Activated CD8-positive, alpha-beta T cell treated with anti-CD3 and anti-CD28 coated beads for 36 hours (primary cell): Measurements from ENCODE around the gene COL6A2. TPM values are rescaled to one million over a fixed set of nuclear protein-coding genes. Genes with fewer than 3 reads are reported as not detected.

Source experiments
- ATAC-seq: fragments of 200-7000 bp; cut with Tn5 transposase; one replicate; pipeline ENCODE4 v1.10.0; 2021; ENCODE audit warnings: mild to moderate bottlenecking, moderate library complexity
- CTCF ChIA-PET: fragments of 350-600 bp; sonication (Branson Sonifier 250); formaldehyde crosslinking; loops from one replicate; lab custom pipeline; 2021; ENCODE audit warnings: antibody characterized with exemption; lab: Charles Lee
- POLR2A ChIA-PET: fragments of 350-600 bp; sonication (Branson Sonifier 250); formaldehyde crosslinking; loops from one replicate; lab custom pipeline; 2021; ENCODE audit warnings: antibody characterized with exemption; lab: Charles Lee
- DNase-seq: peaks from one replicate; pipeline ENCODE4 v3.0.0-alpha.2; 2020
- H3K27ac Mint-ChIP-seq: one replicate; pipeline ENCODE4 v1.8.0; 2021; ENCODE audit warnings: mild to moderate bottlenecking, mixed read lengths
- H3K27me3 Mint-ChIP-seq: one replicate; pipeline ENCODE4 v1.8.0; 2021; ENCODE audit warnings: mixed read lengths
- H3K36me3 Mint-ChIP-seq: one replicate; pipeline ENCODE4 v1.8.0; 2021; ENCODE audit warnings: low read depth, mixed read lengths
- H3K4me1 Mint-ChIP-seq: one replicate; pipeline ENCODE4 v1.8.0; 2021; ENCODE audit warnings: low read depth, mixed read lengths
- H3K4me3 Mint-ChIP-seq: one replicate; pipeline ENCODE4 v1.8.0; 2021; ENCODE audit warnings: mild to moderate bottlenecking, moderate library complexity, mixed read lengths
- H3K9me3 Mint-ChIP-seq: one replicate; pipeline ENCODE4 v1.8.0; 2021; ENCODE audit warnings: mixed read lengths
- CTCF ChIP-seq: fragments of 200-600 bp; IDR thresholded peaks from one replicate; pipeline ENCODE4 v1.8.0; 2022; ENCODE audit warnings: antibody characterized with exemption, mild to moderate bottlenecking
- intact Hi-C: fragments of 100-400 bp; cut with micrococcal nuclease; formaldehyde crosslinking; loops from one replicate; pipeline ENCODE4 v1.10.0; 2022
- total RNA-seq, 2 experiments: library from RNA; stranded (reverse); gene quantifications; one replicate each; pipeline ENCODE4 v1.2.3, GENCODE V29; 2021

Gene COL6A2
- total RNA-seq, 2 experiments from 2014 or later, result 25.0 to 25.3 TPM

GRCh38 chr21:46063734-46064680, 33.9 kb upstream of the COL6A2 start:
- no peak for TF ChIP-seq CTCF
- no peak for DNase-seq
- Mint-ChIP-seq H3K36me3 (no peaks in the 10 kb centered on the region), H3K27ac (no peak overlapping the region), H3K4me3 (no peak overlapping the region), H3K4me1 (peaks cover 52% of the 10 kb centered on the region), H3K27me3 (peaks cover 14% of the 10 kb centered on the region), H3K9me3 (peaks cover 7% of the 10 kb centered on the region)
- ChIA-PET POLR2A (no interaction called here), CTCF (no interaction called here)
- ATAC-seq, result no peak
- intact Hi-C loops, result no loop called here

GRCh38 chr21:46064870-46065214, 33.1 kb upstream of the COL6A2 start:
- TF ChIP-seq CTCF, result no peak
- no peak for DNase-seq
- H3K4me3 Mint-ChIP-seq, result no peak overlapping the region
- H3K4me1 Mint-ChIP-seq, result peaks cover 44% of the 10 kb centered on the region
- intact Hi-C loops, result no loop called here
- ChIA-PET CTCF (no interaction called here), POLR2A (no interaction called here)
- peaks cover 3% of the 10 kb centered on the region for H3K9me3 Mint-ChIP-seq
- no peaks in the 10 kb centered on the region for H3K36me3 Mint-ChIP-seq
- ATAC-seq, result no peak
- H3K27me3 Mint-ChIP-seq, result peaks cover 11% of the 10 kb centered on the region
- H3K27ac Mint-ChIP-seq, result no peak overlapping the region

- H3K4me1 Mint-ChIP-seq, result peaks cover 38% of the 10 kb centered on the region
- POLR2A ChIA-PET, result no interaction called here
- peaks cover 11% of the 10 kb centered on the region for H3K27me3 Mint-ChIP-seq
- H3K9me3 Mint-ChIP-seq, result peaks cover 3% of the 10 kb centered on the region
- ATAC-seq (peak; percentile 64), DNase-seq (peak; percentile 40)
- no peak for TF ChIP-seq CTCF
- CTCF ChIA-PET, result no interaction called here
- intact Hi-C loops, result no loop called here
- peak overlapping the region; percentile 55 for H3K4me3 Mint-ChIP-seq
- H3K36me3 Mint-ChIP-seq, result no peaks in the 10 kb centered on the region
- H3K27ac Mint-ChIP-seq, result peak overlapping the region; percentile 77
Measured at GRCh38 chr21:46065215-46065913, 32.5 kb upstream of the COL6A2 start.

GRCh38 chr21:46065914-46066551, 31.9 kb upstream of the COL6A2 start:
- H3K4me3 Mint-ChIP-seq, result no peak overlapping the region
- POLR2A ChIA-PET, result no interaction called here
- H3K27ac Mint-ChIP-seq, result peak overlapping the region; percentile 77
- intact Hi-C loops, result no loop called here
- DNase-seq (no peak), ATAC-seq (no peak)
- H3K4me1 Mint-ChIP-seq, result peaks cover 32% of the 10 kb centered on the region
- no peak for TF ChIP-seq CTCF
- H3K9me3 Mint-ChIP-seq, result peaks cover 3% of the 10 kb centered on the region
- H3K36me3 Mint-ChIP-seq, result no peaks in the 10 kb centered on the region
- peaks cover 11% of the 10 kb centered on the region for H3K27me3 Mint-ChIP-seq
- CTCF ChIA-PET, result no interaction called here
